SJCRH30 (cell line): ENCODE measurements around the gene C9orf57. TPM values are rescaled to one million over a fixed set of nuclear protein-coding genes. Genes with fewer than 3 reads are reported as not detected.
"Not testable (repeated sequence)": the region's sequence is repeated elsewhere in the genome, so short reads cannot be mapped to it uniquely, and the experiment has no call there.

ENCODE experiments used
- DNase-seq, 2 experiments: peaks; one replicate each; pipeline ENCODE4 v3.0.0-alpha.2; 2015 to 2020
- H3K27ac ChIP-seq: fragments of 250-450 bp; sonication (Bioruptor Pico); 2 replicates; pipeline ENCODE4 v1.5.1; 2020; ENCODE audit warnings: mild to moderate bottlenecking, moderate library complexity
- H3K27me3 ChIP-seq: fragments of 250-450 bp; sonication (Bioruptor Pico); 2 replicates; pipeline ENCODE4 v1.5.1; 2020; ENCODE audit warnings: mild to moderate bottlenecking, moderate library complexity
- H3K36me3 ChIP-seq: fragments of 250-450 bp; sonication (Bioruptor Pico); 2 replicates; pipeline ENCODE4 v1.5.1; 2020; ENCODE audit warnings: mild to moderate bottlenecking, moderate library complexity
- H3K4me1 ChIP-seq: fragments of 250-450 bp; sonication (Bioruptor Pico); 2 replicates; pipeline ENCODE4 v1.5.1; 2020; ENCODE audit warnings: mild to moderate bottlenecking, moderate library complexity
- H3K4me3 ChIP-seq: fragments of 250-450 bp; sonication (Bioruptor Pico); 2 replicates; pipeline ENCODE4 v1.5.1; 2020; ENCODE audit warnings: mild to moderate bottlenecking, moderate library complexity
- H3K9me3 ChIP-seq: fragments of 250-450 bp; sonication (Bioruptor Pico); replicated peaks from 2 replicates; pipeline ENCODE4 v1.5.1; 2020; ENCODE audit warnings: mild to moderate bottlenecking, moderate library complexity
- total RNA-seq: library from RNA; depleted of rRNA; stranded (reverse); fragments of >200 nt; shearing (Covaris generic); gene quantifications from 2 replicates; pipeline ENCODE4 v1.2.3, GENCODE V29; 2014

The C9orf57 gene
- total RNA-seq, 1 experiment from 2014 or later = not detected

DNA sequence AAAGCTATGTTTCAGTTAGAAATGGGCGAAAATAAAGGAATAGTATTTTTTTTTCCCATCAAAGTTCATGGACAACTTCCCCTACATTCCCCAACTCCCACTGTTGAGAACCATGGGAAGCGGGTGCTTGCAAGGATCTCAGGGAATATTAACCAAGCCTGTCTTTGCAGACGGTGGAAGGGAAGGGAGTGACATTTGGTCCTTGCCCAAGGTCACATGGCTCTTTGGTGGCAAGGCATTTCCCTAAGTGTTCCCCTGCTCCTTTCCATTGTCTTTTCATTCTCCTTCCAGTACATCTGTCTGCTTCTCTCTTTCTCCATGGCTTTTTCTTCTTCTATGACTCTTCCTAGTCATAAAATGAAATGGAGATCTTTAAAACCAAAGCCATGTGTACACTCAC is 19.0 kb downstream of the C9orf57 start:
- no peak for DNase-seq
- Histone ChIP-seq H3K9me3 (no peaks in the 10 kb centered on the region), H3K4me3 (no peak overlapping the region), H3K4me1 (no peaks in the 10 kb centered on the region), H3K27ac (no peak overlapping the region), H3K27me3 (no peaks in the 10 kb centered on the region; the same call in 1 of the 2 replicates), H3K36me3 (no peaks in the 10 kb centered on the region)

DNA sequence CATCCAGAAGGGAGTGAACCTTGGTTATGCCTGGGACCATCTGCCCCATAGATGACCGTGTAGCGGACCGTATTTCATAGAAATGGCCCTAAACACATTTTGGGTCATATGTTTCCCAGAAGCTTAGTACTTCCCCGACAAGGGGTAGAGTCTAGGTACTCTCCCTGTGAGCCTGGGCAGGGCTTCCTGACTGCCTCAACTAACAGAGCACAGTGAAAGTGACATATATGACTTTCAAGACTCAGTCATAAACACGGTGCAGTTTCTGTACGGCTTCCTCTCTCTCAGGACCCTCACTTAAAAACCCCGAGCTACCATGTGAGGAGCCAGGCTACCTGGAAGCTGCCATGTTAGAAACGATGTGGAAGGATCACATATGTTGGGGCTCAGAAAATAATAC is 20.9 kb downstream of the C9orf57 start:
- Histone ChIP-seq H3K4me3 (no peak overlapping the region), H3K36me3 (no peaks in the 10 kb centered on the region), H3K27ac (no peak overlapping the region), H3K9me3 (no peaks in the 10 kb centered on the region), H3K4me1 (no peaks in the 10 kb centered on the region), H3K27me3 (no peaks in the 10 kb centered on the region; the same call in 1 of the 2 replicates)
- no peak for DNase-seq

DNA sequence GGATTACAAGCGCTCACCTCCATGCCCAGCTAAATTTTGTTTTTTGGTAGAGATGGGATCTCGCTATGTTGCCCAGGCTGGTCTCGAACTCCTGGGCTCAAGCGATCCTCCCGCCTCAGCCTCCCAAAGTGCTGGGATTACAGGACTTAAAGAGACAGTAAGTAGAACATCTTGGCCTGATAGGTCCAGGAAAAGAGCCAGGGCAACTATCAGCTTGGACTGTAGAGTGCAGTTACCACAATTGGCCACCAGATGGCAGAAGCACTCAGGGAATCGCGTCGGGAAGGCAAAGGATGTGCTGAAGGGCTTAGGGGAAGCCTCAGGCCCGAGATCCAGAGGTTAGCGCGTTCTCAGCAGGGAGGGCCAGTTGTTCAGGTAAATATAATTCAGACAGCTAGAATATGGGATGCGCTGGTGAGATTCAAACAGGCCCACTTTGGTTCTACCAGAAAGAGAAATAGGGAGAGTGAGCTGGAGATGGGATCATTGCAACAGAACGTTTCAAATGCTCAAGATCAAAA is 21.5 kb downstream of the C9orf57 start:
- Histone ChIP-seq H3K4me3 (no peak overlapping the region), H3K4me1 (no peaks in the 10 kb centered on the region), H3K27ac (no peak overlapping the region), H3K27me3 (no peaks in the 10 kb centered on the region; the same call in 1 of the 2 replicates), H3K9me3 (no peaks in the 10 kb centered on the region), H3K36me3 (no peaks in the 10 kb centered on the region)
- DNase-seq = peak; percentile 56 to 89

DNA sequence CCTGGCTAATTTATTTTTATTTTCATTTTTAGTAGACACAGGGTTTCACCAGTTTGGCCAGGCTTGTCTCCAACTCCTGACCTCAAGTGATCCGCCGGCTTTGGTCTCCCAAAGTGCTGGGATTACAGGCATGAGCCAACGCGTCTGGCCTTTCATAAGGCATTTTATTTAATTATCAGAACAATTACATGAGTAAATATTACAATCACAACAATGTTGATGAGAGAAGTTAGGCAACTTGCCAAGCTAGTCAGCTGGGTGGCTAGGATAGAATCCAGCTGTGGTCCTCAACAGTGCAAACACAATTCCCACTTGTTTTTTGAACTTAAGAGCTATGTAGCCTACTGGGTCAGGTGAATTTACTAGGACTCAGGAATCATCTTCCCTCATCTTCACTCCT is 22.0 kb downstream of the C9orf57 start:
- no peaks in the 10 kb centered on the region for H3K9me3 ChIP-seq
- H3K27ac ChIP-seq = no peak overlapping the region
- no peaks in the 10 kb centered on the region for H3K27me3 ChIP-seq
- H3K4me1 ChIP-seq = no peaks in the 10 kb centered on the region
- no peak overlapping the region for H3K4me3 ChIP-seq
- no peak for DNase-seq
- H3K36me3 ChIP-seq = no peaks in the 10 kb centered on the region

DNA sequence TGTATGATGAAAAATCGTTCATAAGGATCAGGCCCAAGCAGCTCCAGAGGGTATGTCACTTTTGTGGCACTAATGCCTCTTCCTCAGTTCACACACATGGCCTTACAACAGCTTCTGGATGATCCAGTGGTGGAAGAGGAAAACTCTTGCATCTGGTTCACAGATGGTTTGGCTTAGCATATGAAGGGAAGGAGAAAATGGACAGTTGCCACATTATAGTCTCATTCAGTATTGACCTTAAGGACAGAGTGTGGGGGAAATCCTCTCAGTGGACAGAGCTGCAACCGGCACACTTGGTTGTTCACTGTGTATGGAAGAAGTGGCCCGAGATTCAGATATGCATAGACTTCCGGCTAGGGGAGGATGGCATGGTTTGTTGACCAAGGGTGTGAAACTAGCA is 22.8 kb downstream of the C9orf57 start:
- H3K4me3 ChIP-seq = no peak overlapping the region
- no peak for DNase-seq
- no peaks in the 10 kb centered on the region for H3K36me3 ChIP-seq
- H3K27me3 ChIP-seq = no peaks in the 10 kb centered on the region
- H3K4me1 ChIP-seq = no peaks in the 10 kb centered on the region
- H3K27ac ChIP-seq = no peak overlapping the region
- no peaks in the 10 kb centered on the region for H3K9me3 ChIP-seq

DNA sequence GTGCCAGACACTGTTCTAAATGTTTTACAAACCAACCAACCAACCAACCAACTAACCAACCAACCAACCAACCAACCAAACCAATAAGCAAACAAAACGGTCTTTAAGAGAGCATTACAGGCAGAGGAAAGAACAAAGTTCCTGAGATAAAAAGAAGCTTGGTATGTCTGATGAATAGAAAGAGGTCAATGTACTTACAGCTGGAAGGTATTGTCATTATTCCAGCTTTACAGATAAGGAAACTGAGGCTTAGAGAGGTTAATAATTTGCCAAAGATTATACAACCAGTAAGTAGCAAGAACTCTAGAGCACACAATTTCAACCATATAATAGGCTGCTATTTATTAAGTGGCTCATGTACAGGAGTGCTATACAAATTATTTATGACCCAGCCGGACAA is 29.6 kb downstream of the C9orf57 start:
- Histone ChIP-seq H3K27ac (no peak overlapping the region), H3K4me3 (no peak overlapping the region), H3K36me3 (no peaks in the 10 kb centered on the region), H3K27me3 (peaks cover 2% of the 10 kb centered on the region; the same call in 1 of the 2 replicates), H3K9me3 (no peaks in the 10 kb centered on the region), H3K4me1 (no peaks in the 10 kb centered on the region)
- DNase-seq = no peak

DNA sequence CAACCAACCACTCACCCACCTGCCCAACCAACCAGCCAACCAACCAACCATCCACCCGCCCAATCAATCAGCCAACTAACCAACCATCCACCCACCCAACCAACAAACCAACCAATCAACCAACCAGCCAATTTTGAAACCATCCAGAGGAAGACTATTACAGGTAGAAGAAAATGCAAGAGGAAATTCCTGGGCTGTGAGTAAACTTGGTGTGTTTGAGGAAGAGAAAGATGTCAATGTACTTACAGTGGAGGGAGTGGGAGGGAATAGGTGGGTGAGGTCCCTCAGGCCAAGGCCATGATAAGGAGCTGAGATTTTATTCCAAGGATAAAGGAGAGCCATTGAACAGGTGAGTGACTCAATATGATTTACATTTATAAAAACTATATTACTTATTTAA is 30.4 kb downstream of the C9orf57 start:
- no peak for DNase-seq
- no peaks in the 10 kb centered on the region for H3K4me1 ChIP-seq

DNA sequence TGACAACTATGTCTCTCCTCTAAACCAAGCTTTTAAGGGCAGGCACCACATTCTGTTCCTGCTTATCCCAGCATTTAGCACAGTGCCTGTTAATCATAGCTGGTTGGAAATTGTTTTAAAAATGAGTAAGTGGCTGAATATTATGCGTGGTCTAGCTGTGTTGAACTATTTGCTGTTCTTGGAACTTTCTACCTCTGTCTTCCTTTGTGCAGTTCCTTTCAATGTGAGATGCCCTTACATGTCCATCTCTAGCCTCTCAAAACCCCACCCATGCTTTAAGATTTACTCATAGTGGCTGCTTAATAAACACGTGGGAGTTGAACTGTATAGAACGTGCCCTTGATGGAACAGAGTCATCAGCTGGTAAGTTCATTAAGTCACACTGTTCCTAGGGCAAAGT is 34.5 kb downstream of the C9orf57 start:
- DNase-seq = no peak
- Histone ChIP-seq H3K4me1 (no peaks in the 10 kb centered on the region), H3K9me3 (no peaks in the 10 kb centered on the region), H3K36me3 (no peaks in the 10 kb centered on the region), H3K27ac (no peak overlapping the region), H3K27me3 (peaks cover 6% of the 10 kb centered on the region; the same call in 1 of the 2 replicates), H3K4me3 (no peak overlapping the region)

More for the DNA sequence above, 30.4 kb downstream of the C9orf57 start:
- Histone ChIP-seq H3K4me3 (no peak overlapping the region), H3K36me3 (no peaks in the 10 kb centered on the region), H3K27me3 (peaks cover 6% of the 10 kb centered on the region; the same call in 1 of the 2 replicates), H3K27ac (no peak overlapping the region), H3K9me3 (no peaks in the 10 kb centered on the region)

DNA sequence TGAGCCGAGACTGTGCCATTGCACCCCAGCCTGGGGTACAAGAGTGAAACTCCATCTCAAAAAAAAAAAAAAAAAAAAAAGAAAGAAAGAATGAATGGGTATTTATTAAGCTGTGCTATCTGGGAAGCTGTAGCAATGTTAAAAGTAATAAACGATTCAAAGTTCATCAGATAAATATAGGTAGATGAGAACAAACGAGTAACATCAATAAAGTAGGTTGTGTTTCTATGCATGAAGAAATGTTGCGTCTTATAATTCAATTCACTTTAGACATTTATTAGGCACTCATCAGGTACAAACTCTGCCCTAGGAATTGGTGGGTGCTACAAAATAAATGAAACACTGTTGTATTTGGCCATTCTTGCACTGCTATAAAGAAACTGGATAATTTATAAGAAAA is 36.8 kb downstream of the C9orf57 start:
- H3K9me3 ChIP-seq = no peaks in the 10 kb centered on the region
- no peaks in the 10 kb centered on the region for H3K4me1 ChIP-seq
- H3K27ac ChIP-seq = no peak overlapping the region
- H3K27me3 ChIP-seq = peaks cover 6% of the 10 kb centered on the region
- no peak overlapping the region for H3K4me3 ChIP-seq
- no peaks in the 10 kb centered on the region for H3K36me3 ChIP-seq
- DNase-seq = no peak

DNA sequence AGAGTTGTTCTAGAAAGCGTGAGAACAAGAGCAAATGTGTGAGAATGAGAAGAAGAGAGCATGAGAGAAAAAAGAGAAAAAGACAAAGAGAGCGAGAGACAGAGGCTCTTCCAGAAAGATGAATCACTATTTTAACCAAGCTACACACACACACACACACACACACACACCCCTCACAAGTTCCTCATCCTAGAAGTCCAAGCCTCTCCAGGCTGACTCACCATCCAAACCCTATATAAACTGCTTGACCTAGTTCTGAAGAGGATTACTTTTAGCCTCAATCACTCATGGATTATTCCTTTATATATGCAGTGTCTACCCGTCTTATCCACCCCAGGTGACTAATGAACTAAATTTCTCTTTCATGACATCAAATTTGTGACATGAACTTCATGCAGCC is 37.6 kb downstream of the C9orf57 start:
- Histone ChIP-seq H3K9me3 (no peaks in the 10 kb centered on the region), H3K36me3 (no peaks in the 10 kb centered on the region), H3K4me1 (no peaks in the 10 kb centered on the region), H3K27me3 (peaks cover 6% of the 10 kb centered on the region), H3K27ac (no peak overlapping the region), H3K4me3 (no peak overlapping the region)
- DNase-seq = no peak

DNA sequence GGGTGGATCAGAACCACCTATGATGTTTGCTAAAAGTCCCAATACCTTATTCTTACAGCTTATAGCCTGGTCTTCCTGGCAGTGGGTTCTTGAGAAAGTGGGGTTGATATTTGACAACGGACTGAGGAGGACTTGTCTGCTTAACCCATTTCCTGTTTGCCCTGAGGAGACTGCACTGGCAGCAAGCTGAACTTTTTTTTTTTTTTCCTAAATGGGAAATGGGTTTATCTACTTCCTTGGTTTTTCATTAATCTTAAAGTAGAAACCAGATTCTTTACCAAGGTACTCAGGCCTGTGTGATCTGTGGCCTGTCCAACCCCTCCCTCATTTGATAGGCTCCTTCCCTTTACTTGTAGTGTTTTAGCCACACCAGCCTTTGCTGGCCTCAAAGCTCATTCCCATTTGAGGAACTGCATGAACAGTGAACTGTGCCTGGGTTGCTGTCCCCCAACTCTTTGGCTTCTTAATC is 47.1 kb downstream of the C9orf57 start:
- no peaks in the 10 kb centered on the region for H3K4me1 ChIP-seq
- H3K27ac ChIP-seq = no peak overlapping the region
- no peak for DNase-seq
- no peaks in the 10 kb centered on the region for H3K27me3 ChIP-seq
- H3K4me3 ChIP-seq = no peak overlapping the region
- no peaks in the 10 kb centered on the region for H3K36me3 ChIP-seq
- no peaks in the 10 kb centered on the region for H3K9me3 ChIP-seq

DNA sequence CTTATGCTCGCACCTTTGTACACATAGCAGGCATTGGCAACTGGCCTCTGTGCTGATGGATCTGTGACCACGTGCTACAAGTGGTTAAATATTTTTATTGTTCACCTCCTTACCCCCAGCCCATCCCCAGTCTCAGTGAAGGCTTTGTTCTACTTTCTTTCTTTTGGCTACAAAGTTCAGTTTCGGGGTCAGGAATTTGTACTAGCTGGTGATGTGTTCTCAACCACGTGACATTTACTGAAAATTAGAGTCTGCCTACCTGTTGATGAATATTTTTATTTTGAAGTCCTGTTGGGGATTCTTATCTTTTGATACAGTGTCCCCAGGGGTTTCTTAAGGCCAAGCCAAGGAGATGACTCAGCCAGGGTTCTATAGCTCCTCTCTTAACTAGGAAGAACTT is 47.8 kb downstream of the C9orf57 start:
- Histone ChIP-seq H3K27ac (no peak overlapping the region), H3K9me3 (no peaks in the 10 kb centered on the region), H3K4me1 (no peaks in the 10 kb centered on the region), H3K36me3 (no peaks in the 10 kb centered on the region), H3K4me3 (no peak overlapping the region), H3K27me3 (no peaks in the 10 kb centered on the region)
- DNase-seq = no peak

DNA sequence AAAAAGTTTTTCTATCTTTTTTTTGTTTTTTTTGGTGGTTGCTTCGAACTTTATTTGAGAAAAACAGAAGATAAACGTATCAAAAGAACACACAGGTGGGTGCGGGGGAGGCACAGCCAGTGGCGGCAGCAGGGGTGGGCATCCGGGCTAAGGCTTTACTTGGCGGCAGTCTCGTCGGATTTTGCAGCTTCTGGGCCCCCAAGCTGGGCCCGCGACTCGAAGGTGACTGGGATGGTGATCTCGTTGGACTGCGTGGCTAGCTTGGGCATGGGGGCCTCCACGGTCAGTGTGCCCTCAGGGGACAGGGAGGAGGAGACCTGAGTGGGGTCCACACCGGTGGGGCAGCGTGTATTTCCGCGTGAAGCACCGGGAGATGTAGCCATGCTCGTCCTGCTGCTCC is 52.7 kb downstream of the C9orf57 start:
- H3K36me3 ChIP-seq, H3K4me3 ChIP-seq, H3K4me1 ChIP-seq, DNase-seq, H3K27ac ChIP-seq, H3K27me3 ChIP-seq, H3K9me3 ChIP-seq: not testable (repeated sequence)

DNA sequence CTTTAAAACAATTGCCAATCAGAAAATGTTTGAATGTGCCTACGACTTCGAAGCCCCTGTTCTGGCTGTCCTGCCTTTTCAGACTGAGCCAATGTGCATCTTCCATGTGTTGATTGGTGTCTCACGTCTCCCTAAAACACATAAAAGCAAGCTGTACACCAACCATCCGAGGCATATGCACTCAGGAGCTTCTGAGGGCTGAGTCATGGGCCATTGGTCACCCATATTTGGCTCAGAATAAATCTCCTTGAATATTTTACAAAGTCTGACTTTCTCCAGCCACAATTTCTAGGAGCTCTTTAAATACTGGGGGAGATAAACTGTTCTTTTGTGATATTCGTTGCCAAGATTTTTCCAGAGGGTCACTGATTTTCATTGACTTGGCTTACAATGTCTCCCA is 53.9 kb downstream of the C9orf57 start:
- DNase-seq = peak in 1 of 2 experiments; percentile 6
- Histone ChIP-seq H3K4me1 (no peaks in the 10 kb centered on the region), H3K27me3 (no peaks in the 10 kb centered on the region), H3K4me3 (no peak overlapping the region), H3K36me3 (no peaks in the 10 kb centered on the region), H3K27ac (no peak overlapping the region), H3K9me3 (no peaks in the 10 kb centered on the region)

DNA sequence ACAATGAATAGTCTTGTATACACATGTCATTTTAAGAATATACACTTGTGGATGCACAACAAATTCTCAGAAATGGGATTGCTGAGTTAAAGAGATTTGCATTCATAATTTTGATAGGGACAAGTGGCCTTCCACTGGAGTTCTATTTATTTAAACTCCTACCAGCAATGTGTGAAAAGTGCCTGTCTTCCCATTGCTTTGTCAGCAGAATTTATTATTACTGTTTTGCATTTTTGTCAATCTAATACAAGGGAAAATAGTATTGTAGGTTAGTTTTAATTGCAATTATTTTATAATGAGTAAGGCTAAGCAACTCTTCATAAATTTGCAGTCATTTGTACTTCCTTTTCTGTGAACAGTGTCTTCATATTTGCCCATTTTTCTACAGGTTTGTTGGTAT is 55.0 kb downstream of the C9orf57 start:
- no peaks in the 10 kb centered on the region for H3K4me1 ChIP-seq
- H3K9me3 ChIP-seq = no peaks in the 10 kb centered on the region
- no peak for DNase-seq
- H3K27ac ChIP-seq = no peak overlapping the region
- H3K36me3 ChIP-seq = no peaks in the 10 kb centered on the region
- H3K27me3 ChIP-seq = no peaks in the 10 kb centered on the region
- H3K4me3 ChIP-seq = no peak overlapping the region
